ENCODE data around the gene ADAMTS5.

ADAMTS5 gene

DNA sequence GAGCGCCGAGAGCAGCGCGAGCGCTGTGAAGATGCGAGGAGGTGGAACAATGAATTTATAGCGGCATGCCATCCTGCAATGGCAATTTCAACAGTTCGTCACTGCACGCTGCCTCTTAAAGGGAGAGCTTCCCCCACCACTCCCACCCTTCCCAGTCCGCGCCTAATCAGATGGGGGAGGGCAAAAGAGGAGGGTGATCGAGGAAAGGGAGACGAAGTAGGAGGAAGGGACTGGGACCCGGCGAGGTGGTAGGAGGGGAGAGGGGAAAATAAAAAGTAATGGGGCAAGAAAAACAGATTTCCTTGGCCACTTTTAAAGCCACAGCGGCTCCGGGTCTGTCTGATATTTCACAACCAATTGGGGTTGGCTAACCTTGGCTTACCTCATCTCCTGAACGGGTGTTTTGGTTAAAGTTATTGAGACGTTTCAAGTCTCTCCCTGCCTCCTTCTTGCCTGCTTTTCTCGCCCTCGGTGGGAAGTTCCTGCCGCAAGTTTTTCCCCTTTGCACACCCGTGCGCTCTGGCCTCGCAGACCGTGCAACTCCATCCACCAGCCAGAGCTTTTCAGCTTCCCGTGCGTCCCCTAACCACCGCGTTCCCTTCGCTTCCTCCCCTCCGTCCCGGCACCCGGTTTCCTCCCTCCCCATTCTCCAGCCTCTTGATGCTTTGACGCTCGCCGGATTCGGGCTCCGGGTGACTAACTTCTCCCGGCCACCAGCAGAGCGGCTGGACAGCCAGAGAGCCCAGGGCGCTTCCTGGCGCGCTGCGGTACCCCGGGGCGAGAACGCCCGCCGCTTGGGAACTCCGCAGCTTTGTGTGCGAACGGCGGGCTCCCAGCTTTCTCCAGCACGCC, at the start of gene ADAMTS5:
Gene ADAMTS5, minus strand, starts transcription at position 27 of the 852 bp plus-strand sequence. CDS start 697 bp downstream, outside the sequence.
- H3K4me3 ChIP-seq (ENCODE audit: low read length) = peak within 1 kb of the TSS; percentile 11; the same call in 1 of the 2 replicates
- no peak for TF ChIP-seq ZNF274 (IDR thresholded peaks at IDR 0.05; ENCODE audit: low read depth, low read length)

DNA sequence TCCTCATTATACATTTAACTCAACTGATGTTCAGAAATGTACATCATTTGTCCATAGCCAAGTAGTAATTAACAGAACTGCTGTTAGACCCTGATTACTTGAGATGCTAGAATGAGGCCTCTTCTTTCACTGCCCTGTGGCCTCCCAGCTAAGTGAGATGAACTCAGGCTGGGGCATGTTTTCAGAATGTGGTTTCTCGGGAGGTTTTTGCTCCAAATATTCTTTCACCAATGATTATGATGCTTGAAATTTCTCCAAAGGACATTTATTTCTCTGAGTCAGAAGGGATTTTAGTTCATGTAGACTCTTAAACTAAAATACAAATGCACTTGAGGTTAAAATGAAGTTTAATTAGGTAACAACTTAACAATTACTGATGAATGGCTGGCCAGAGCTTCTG, 34.6 kb upstream of the ADAMTS5 start:
- no peak overlapping the region for H3K4me3 ChIP-seq (ENCODE audit: low read length)
- TF ChIP-seq ZNF274 (IDR thresholded peaks at IDR 0.05; ENCODE audit: low read depth, low read length) = no peak

DNA sequence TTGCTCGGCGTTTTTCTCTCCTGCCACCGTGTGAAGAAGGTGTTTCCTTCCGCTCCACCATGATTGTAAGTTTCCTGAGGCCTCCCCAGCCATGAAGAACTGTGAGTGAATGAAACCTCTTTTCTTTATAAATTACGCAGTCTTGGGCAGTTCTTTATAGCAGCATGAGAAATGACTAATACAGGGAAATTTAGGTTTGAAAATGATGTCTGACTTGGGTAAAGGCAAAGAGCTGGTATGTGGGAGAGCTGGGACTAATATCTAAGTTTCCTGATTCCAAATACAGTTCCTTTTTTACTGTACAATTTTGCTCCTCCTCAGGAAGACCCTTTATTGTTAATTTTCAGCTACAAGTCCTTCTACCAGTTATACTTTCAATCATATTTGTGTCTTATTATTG, 16.7 kb upstream of the ADAMTS5 start:
- H3K4me3 ChIP-seq (ENCODE audit: low read length) = no peak overlapping the region
- no peak for TF ChIP-seq ZNF274 (IDR thresholded peaks at IDR 0.05; ENCODE audit: low read depth, low read length)

DNA sequence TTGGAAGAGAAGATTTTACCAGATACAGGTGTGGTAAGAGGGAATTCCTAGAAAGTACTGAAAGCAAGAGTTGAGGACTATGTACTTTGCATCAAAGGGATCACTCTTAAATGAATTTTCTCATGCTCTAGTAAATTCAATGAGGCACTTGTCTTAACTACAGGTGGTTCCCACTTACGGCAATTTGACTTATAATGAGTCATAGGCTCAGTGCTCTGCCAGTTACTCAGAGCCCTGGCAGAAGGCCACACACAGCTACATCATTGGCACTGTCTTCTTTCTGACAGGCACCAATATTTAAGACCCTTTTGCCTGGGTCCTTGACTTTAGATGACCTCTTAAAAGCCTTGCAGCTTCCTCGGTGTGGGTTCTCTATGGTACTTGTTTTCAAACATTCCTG, 15.9 kb upstream of the ADAMTS5 start:
- H3K4me3 ChIP-seq (ENCODE audit: low read length) = no peak overlapping the region
- no peak for TF ChIP-seq ZNF274 (IDR thresholded peaks at IDR 0.05; ENCODE audit: low read depth, low read length)

DNA sequence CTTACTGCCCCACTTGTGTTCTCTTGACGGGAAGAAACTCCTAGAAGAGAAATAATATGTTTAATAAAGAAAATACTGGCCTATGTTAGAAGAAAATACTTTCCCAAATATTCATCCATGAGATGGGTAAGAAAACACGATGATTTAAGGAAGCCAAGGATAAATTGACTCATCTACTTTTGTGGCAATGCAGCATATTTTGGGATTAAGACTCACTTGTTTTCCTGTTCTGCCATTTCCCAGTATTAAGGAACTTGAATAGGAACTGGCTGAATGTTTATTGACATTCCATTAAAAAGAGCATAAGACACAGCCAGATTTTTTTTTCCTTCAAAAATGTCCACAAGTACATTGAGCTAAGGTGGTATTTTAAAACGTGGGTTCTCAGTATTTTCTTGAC, 10.9 kb upstream of the ADAMTS5 start:
- no peak for TF ChIP-seq ZNF274 (IDR thresholded peaks at IDR 0.05; ENCODE audit: low read depth, low read length)
- no peak overlapping the region for H3K4me3 ChIP-seq (ENCODE audit: low read length)

DNA sequence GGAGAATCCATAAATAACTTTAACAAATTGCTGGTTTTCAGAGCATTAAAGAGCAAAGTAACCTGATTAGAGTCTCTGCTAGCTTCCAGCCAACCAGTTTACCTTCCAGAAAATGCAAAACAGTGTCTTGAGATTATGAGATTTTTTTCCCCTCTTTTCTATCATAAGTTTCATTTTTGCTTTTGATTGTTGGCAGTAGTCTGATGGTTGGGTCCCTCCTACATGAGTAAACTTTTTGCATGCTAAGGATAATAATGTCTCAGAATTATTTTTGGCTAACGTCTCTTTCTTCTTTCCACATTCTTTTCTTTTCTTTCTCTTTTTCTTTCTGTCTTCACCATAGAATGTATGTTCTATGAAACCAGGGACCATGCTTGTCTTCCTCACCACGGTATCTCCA, 6.3 kb upstream of the ADAMTS5 start:
- H3K4me3 ChIP-seq (ENCODE audit: low read length) = no peak overlapping the region

DNA sequence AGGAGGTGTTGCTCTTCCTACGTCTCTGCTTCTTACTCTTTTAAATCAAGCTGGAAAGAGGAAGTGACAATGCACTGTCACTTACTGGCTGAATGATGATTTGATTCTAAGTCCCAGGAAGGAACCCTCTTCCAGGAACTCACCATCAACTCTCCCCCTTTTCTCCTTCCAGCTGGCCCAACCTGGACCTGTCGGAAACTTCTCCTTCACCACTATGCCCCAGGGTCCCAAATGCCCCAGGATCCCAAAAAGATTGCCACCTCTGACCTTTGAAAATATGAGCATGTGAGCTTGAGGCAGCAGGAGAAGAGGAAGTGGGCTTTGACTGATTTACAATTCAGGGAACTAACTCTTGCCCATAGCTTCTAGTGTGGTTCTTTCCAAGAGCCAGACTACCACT, 5.3 kb upstream of the ADAMTS5 start:
- TF ChIP-seq ZNF274 (IDR thresholded peaks at IDR 0.05; ENCODE audit: low read depth, low read length) = no peak
- H3K4me3 ChIP-seq (ENCODE audit: low read length) = no peak overlapping the region

More for the DNA sequence above, 6.3 kb upstream of the ADAMTS5 start:
- no peak for TF ChIP-seq ZNF274 (IDR thresholded peaks at IDR 0.05; ENCODE audit: low read depth, low read length)

DNA sequence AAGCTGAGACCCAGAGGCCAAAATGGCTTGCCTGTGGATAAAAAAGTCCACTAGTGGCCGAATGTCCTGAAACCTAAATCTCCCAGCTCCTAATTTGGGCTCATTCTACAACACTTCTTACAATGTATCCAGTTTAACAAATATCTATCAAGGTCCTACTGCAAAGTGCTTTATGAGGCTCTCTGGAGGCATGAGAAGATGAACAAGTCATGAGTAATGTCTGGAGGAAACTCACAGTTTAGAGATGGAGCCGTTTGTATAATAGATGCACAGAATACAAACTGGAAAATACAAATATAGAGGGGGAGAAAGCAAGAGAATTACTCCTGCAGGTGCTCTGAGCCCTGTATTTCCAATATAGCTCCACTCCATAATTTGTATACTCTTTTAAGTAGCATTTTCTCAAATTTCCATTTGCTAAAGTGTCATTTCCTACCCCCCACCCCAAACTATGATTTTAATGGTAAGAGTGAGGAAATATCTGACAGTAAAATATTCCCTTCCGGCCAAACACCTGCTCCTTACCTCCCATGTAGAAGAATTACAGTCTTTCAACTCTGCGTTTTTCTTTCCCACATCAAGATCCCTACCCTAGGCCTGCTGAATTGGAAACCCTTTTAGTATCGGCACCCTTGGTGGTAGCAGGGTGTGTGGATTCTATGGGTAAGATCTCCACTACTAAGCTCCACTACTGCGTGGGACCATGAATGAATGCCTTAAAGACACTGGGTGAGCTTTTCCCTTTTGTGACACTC, 3.3 kb upstream of the ADAMTS5 start:
- no peak overlapping the region for H3K4me3 ChIP-seq (ENCODE audit: low read length)
- no peak for TF ChIP-seq ZNF274 (IDR thresholded peaks at IDR 0.05; ENCODE audit: low read depth, low read length)

DNA sequence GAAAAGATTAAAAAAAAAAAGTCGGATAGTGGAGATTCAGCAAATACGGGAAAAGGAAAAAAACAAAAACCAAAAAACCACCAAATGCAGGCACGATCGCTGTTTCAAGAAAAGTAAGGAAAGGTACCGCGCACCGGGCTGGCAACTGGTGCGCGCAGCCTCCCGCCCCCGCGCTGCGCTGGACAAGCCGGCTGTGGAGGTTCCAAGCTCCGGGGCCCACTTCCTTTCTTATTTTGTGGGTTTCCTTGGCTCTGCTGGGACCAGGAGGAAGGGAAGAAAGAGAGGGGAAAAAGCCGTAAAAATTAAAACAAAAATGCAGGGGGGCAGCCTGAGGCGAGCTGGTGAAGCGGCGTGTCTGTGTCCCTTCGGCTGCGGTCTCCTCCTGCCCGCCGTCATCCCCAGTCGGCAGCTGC, 233 bp downstream of the ADAMTS5 start:
- H3K4me3 ChIP-seq (ENCODE audit: low read length) = no peak overlapping the region; the same call in 1 of the 2 replicates
- no peak for TF ChIP-seq ZNF274 (IDR thresholded peaks at IDR 0.05; ENCODE audit: low read depth, low read length)

DNA sequence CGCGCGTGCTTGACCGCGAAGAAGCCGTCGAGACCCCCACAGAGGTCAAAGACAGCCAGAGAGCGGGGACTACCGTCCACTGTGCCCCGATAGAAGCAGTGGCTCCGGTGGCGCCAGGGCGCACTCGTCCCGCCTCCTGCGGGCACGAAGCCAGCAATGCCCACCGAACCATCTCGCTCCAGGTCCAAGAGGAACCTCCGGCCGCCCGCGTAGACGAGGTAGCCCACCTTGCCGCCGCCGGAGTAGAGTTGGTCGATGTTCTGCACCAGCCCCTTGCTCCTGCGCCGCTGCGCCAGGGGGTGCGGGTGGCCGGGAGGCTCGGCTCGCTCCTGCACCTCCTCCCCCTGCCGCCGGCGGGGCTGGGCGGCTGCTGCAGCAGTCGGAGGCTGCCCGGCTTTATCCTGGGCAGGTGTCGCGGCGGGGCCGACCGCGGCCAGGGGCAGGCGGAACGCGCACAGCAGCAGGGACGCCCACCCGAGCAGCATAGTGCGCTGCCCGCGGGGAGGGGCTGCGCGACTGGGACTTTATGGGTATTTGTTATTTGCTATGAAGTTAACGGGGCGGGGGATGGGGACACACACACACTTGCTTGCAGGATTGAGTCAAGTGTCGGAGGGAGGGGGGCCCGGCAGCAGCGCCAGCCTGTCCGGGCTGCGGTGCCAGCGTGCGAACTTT, 844 bp downstream of the ADAMTS5 start:
- H3K4me3 ChIP-seq (ENCODE audit: low read length) = no peak overlapping the region; the same call in 1 of the 2 replicates
- no peak for TF ChIP-seq ZNF274 (IDR thresholded peaks at IDR 0.05; ENCODE audit: low read depth, low read length)

DNA sequence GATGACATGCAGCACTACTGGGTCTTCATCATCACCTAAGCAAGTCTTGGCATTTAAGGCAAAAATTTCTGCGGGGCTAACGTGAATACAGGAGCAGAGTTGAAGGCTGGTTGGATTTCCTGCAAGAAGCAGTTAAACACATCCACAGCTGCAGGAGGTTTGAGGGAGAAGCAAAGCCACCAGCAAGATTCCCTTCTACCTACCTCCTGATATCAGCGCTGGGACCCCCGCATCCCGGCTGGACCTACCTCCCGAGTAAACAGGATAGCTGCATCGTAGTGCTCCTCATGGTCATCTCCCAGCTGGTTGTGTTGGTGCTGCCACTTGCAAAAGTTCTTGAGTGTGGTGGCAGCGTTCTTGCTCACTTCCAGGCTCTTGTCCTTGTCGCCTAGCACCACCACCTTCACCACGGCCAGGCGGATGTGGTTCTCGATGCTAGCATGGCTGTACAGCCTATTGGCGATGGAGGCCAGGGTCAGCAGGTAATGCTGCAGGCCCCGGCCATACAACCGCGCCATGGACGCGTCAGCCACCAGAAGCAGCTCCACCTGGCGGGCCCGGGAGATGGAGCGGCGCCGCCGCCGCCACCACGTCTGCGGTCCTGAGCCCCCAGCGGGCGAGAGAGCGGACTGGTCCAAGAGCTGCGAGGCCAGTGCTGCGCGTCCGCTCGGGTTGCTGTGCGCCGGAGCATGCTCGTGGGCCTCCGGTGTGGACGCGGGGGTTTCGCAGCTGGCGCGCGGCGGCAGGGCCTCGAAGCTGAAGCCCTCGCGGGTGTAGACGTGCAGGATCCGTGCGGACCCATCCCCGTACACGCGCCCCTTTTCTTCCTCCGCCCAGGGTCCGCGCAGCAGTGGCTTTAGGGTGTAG, 1.6 kb downstream of the ADAMTS5 start:
- no peak for TF ChIP-seq ZNF274 (IDR thresholded peaks at IDR 0.05; ENCODE audit: low read depth, low read length)
- H3K4me3 ChIP-seq (ENCODE audit: low read length) = no peak overlapping the region

DNA sequence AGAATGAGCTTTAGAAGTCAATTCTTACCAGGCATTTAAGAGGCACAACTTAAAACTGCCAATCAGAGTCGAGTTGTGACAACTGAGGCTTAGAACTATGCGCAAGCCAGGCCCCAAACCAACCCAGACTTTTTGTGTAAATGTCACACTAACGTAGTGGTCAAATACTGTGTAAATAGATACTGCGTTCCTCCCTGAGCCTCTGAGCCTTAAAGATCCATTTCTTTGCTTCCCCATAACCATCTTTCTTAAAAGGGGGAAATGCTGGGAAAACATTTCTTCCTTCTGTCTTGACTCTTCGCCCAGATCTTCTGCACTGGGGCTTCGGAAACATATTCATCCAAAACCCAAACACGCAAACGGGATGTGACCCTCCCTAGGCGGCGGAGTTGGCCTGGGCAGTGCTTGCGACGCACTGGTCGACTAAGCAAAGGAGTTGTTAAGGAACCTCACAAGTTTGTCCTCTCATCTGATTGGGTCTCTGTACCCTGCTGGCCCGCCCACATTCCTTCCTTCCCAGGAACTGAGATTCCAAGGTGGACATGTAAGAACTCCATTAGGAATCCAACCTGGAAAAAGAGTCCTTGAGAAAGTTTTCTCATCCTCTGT, 2.6 kb downstream of the ADAMTS5 start:
- TF ChIP-seq ZNF274 (IDR thresholded peaks at IDR 0.05; ENCODE audit: low read depth, low read length) = no peak
- H3K4me3 ChIP-seq (ENCODE audit: low read length) = no peak overlapping the region

DNA sequence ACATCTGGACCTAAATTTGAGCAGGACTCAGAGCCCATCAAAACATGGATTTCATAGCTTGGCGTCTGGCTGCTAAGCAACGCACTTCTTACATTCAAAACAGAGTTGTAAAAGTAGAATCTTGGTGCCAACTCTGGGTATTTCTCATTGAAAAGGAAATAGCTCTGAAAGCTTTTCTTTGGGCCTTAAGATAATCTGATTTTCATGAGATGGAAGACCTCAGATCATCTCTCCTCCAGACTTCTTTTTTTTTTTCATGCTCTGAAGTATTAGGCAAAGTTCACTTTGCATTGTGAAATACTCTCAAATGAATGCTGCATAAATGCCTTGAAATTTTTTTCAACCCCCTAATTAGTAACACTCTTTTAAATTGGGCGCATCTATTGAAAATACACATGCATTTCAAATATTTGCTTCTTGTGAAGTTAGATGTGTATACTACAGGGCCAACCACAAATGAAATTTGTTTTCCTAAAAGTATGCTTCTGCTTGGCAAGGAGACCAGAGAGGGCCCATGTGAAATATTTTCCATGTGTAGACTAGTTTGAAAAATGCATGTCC, 4.2 kb downstream of the ADAMTS5 start:
- TF ChIP-seq ZNF274 (IDR thresholded peaks at IDR 0.05; ENCODE audit: low read depth, low read length) = no peak
- no peak overlapping the region for H3K4me3 ChIP-seq (ENCODE audit: low read length)
